Upper lobe of left lung (tissue), 4 donors: ENCODE data around the gene PSMA6.

Experiments used
- CTCF ChIP-seq, 6 experiments: fragments of 450-650 bp in 4 of 6; fragments of 200-600 bp in 2 of 6; sonication (generic) in 2 of 6; IDR thresholded peaks; one replicate each; pipeline ENCODE4 v1.5.1; 2016 to 2019; ENCODE audit warnings: antibody characterized with exemption in 6 of 6
- POLR2A ChIP-seq, 4 donors: fragments of 450-650 bp; IDR thresholded peaks; one replicate each; pipeline ENCODE4 v1.5.1; 2016 to 2017; ENCODE audit warnings: antibody characterized with exemption in 4 of 4, mild to moderate bottlenecking in 2 of 4

DNA sequence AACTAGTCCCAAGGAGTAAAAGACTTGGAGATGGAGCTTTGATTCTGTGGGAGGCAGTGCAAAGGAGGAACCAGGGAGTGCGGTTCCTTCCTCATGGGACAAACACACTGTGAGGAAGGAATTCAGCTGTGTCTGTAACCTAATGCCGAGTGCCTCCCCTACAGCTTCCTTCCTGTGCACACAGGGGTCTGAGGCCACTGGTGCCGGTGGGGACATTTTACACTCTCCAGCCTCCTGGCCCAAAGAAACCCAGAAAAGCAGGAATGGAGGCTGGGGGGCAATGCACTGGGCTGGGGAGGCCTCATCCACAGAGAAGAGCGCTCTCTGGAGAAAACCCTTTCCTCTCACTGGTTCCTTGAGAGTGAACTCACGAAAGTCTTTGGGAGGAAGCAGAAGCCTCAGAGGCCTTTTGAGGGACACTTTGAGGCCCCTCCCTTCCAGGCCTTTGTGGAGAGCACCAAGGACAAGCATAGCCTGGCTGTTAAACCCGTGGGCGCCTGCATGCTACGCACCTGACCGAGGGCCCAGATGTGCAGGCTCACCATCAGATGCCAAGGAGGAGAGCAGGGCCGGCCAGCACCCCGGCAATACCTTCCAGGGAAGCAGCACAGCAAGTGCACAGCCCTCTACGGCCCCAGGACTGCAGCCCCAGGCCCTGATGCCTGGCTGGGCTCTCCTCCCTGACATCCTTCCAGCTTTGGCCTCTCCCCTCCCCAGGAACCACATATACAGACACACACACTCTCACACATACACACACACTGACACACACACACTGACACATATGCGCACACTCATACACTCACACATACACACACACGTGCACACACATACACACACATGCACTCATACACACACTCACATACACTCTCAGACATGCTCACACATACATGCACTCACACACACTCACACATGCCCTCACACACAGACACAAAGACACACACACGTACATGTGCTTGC lies 60.4 kb downstream of the PSMA6 start:
- TF ChIP-seq POLR2A (IDR thresholded peaks at IDR 0.05) (peak in 1 of 4 donors; percentile 50), CTCF (IDR thresholded peaks at IDR 0.05) (no peak)
